ENCODE data around the gene PHACTR3.

PHACTR3 gene

GRCh38 chr20:59777331-59777725, 173.0 kb downstream of the PHACTR3 start:
- Mint-ChIP-seq H3K4me1 (no peaks in the 10 kb centered on the region), H3K27me3 (ENCODE audit: low read depth) (peaks cover 43% of the 10 kb centered on the region), H3K27ac (no peak overlapping the region), H3K36me3 (ENCODE audit: low read depth) (no peaks in the 10 kb centered on the region), H3K4me3 (no peak overlapping the region), H3K9me3 (no peaks in the 10 kb centered on the region)
- TF ChIP-seq CTCF (IDR thresholded peaks at IDR 0.05; ENCODE audit: unreplicated experiment in 3 of 3), result no peak

DNA sequence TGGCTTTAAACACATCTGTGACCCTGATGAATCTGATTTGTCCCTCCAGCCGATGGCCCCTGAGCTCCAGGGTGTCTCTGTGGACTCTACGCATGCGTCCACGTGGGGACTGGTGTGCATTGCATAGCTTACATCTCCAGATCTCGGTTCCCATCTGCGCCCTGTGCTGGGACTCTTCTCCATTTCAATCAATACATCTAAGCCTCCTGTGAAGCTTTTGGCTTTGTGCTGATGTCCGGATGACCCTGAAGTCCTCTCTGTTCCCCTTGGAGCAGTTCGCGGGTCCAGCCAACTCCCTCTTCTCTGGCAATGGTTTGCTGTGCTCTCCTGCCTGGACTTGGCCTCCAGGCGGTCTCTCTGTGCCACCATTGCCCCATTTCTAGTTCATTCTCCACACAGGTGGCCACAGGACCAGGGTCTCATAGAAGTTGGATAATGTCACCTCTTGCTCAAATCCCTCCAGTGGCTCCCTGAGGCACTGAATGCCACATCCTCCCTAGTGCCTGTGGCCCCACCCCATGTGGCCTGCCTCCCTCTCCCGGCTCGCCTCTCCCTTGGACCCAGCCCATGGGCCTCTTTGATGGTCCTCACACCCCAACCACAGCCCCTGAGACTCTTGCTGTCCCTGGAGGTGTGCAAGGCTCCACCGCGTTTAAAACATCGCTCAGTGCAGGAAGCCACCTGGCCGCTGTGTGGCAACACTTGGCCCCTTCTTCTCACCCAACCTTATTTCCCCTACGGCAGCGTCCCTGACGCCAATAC, 173.7 kb downstream of the PHACTR3 start:
- peaks cover 43% of the 10 kb centered on the region for H3K27me3 Mint-ChIP-seq (ENCODE audit: low read depth)
- no peak overlapping the region for H3K4me3 Mint-ChIP-seq
- no peak overlapping the region for H3K27ac Mint-ChIP-seq
- H3K36me3 Mint-ChIP-seq (ENCODE audit: low read depth), result no peaks in the 10 kb centered on the region
- H3K9me3 Mint-ChIP-seq, result no peaks in the 10 kb centered on the region
- TF ChIP-seq CTCF (IDR thresholded peaks at IDR 0.05; ENCODE audit: unreplicated experiment in 3 of 3), result no peak
- H3K4me1 Mint-ChIP-seq, result no peaks in the 10 kb centered on the region

DNA sequence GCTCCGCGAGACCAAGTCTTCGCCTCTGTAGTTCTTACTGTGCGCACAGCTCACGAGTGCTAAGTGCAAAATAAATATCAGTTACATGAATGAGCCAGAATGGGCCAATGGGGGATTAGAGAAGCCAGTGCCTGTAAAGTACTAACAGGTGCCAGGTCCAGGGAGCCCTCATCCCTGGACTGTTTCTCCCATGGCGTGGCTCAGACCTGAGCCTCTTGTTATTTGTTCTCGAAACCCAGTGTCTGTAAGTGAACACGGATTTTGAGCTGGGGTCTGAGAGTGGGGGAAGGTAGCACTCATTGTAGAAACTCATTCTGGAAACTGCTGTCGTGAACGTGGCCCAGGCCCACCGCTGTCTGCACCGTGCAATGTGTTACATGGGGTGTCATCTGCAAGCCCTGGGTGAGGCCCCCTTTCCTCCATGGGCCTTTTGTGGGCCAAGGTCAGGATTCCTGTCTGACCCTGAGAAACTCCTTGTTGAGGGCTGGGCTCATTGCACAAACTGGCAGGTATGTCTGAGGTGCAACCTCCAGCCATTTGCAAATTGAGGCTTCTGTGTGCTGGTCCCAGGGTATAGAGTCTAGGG, 174.4 kb downstream of the PHACTR3 start:
- no peak for TF ChIP-seq CTCF (IDR thresholded peaks at IDR 0.05; ENCODE audit: unreplicated experiment in 3 of 3)
- H3K27ac Mint-ChIP-seq, result no peak overlapping the region
- peaks cover 40% of the 10 kb centered on the region for H3K27me3 Mint-ChIP-seq (ENCODE audit: low read depth)
- no peaks in the 10 kb centered on the region for H3K36me3 Mint-ChIP-seq (ENCODE audit: low read depth)
- no peaks in the 10 kb centered on the region for H3K9me3 Mint-ChIP-seq
- no peak overlapping the region for H3K4me3 Mint-ChIP-seq
- no peaks in the 10 kb centered on the region for H3K4me1 Mint-ChIP-seq

DNA sequence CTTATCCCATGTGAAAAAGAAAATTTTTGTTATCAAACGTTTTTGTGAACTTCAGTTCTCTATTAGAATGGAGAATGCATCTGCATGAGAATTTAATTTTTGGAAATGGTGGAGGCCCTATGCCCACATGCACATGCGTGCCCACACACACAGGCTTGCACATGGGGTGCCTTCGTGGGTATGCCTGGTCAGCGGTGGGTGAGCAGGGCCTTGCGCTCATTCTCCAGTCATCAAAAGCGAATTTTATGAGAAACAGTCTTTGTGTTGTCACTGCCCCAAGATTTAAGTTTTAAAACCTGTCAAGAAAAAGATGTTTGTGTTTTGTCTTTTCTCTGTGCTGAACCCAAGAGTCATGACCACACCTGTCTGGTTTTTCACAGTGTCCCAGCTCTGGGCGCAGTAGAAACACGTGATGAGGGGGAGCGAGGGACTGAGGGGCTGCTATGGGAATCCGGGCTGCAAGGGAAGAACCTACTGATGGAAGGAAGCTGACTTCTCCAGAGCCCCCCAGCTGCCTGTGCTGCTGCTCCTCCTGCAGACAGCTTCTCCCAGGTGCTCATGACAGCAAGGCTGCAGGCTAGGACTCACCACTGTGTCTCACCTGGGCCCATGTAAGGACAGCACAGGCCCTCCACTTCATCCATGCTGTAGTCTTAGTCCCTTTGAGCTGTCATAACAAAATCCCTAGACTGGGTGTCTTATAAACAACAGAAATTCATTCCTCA, 175.5 kb downstream of the PHACTR3 start:
- no peaks in the 10 kb centered on the region for H3K36me3 Mint-ChIP-seq (ENCODE audit: low read depth)

GRCh38 chr20:59780494-59781185, 176.3 kb downstream of the PHACTR3 start:
- no peak for TF ChIP-seq CTCF (IDR thresholded peaks at IDR 0.05; ENCODE audit: unreplicated experiment in 3 of 3)

More for the DNA sequence above, 175.5 kb downstream of the PHACTR3 start:
- no peak overlapping the region for H3K27ac Mint-ChIP-seq
- H3K9me3 Mint-ChIP-seq, result no peaks in the 10 kb centered on the region
- H3K27me3 Mint-ChIP-seq (ENCODE audit: low read depth), result peaks cover 39% of the 10 kb centered on the region
- peaks cover 10% of the 10 kb centered on the region for H3K4me1 Mint-ChIP-seq
- no peak overlapping the region for H3K4me3 Mint-ChIP-seq
- TF ChIP-seq CTCF (IDR thresholded peaks at IDR 0.05; ENCODE audit: unreplicated experiment in 3 of 3), result no peak

More at GRCh38 chr20:59780494-59781185, 176.3 kb downstream of the PHACTR3 start:
- no peak overlapping the region for H3K4me3 Mint-ChIP-seq
- H3K4me1 Mint-ChIP-seq, result peaks cover 17% of the 10 kb centered on the region
- no peaks in the 10 kb centered on the region for H3K9me3 Mint-ChIP-seq
- no peak overlapping the region for H3K27ac Mint-ChIP-seq
- no peaks in the 10 kb centered on the region for H3K36me3 Mint-ChIP-seq (ENCODE audit: low read depth)
- peaks cover 43% of the 10 kb centered on the region for H3K27me3 Mint-ChIP-seq (ENCODE audit: low read depth)
